DOHH2 (cell line): ENCODE results near the gene TRIM68.

ENCODE experiments used
- CTCF ChIP-seq: fragments of 200-600 bp; sonication (generic); IDR thresholded peaks from one replicate; pipeline ENCODE4 v1.5.1; 2014; ENCODE audit warnings: antibody characterized with exemption, mild to moderate bottlenecking, low read depth, low read length; ENCODE audit not compliant: poor library complexity, severe bottlenecking
- EZH2phosphoT487 ChIP-seq: fragments of 200-600 bp; sonication (generic); IDR thresholded peaks from 2 replicates; pipeline ENCODE4 v1.6.1; 2017; ENCODE audit warnings: borderline replicate concordance, mild to moderate bottlenecking, antibody characterized with exemption, low read length, moderate library complexity, mixed read lengths

GRCh38 chr11:4607096-4607495, 935 bp downstream of the TRIM68 start:
- TF ChIP-seq CTCF (no peak), EZH2phosphoT487 (no peak)
